Measurements from ENCODE around the gene UBASH3B. TPM values are rescaled to one million over a fixed set of nuclear protein-coding genes. Genes with fewer than 3 reads are reported as not detected.

Gene UBASH3B
- total and polyA plus RNA-seq, 8 donors, result 0.58 to 60.5 (median 3.1) TPM

DNA sequence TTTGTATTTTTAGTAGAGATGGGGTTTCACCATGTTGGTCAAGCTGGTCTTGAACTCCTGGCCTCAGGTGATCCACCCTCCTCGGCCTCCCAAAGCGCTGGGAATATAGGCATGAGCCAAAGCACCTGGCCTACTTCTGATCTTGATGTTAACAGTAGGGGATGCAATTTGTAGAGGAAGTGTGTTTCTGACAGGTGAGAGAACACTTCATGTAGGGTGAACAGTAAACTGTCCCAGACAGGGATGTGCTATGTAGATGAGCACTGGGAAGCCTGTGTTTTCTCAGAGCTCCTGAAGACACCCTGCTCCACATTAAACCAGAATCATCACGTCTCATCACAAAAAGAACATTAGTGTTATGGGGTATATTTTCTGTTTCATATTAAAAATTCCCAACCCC, 45.1 kb downstream of the UBASH3B start:
- Histone ChIP-seq H3K4me3 (no peak overlapping the region), H3K27me3 (no peaks in the 10 kb centered on the region)
- WGBS, 5 donors, result 93 to 98% (median 96%) methylated on average over 3 of the region's 3 CpGs

GRCh38 chr11:122701143-122701542, 45.6 kb downstream of the UBASH3B start:
- no peak overlapping the region for H3K27ac ChIP-seq
- no peak overlapping the region for H3K4me3 ChIP-seq
- DNase-seq, result no peak
- no peak for TF ChIP-seq EP300 (IDR thresholded peaks at IDR 0.05)
- no peak for TF ChIP-seq CTCF (IDR thresholded peaks at IDR 0.05)
- no peak for TF ChIP-seq POLR2AphosphoS5 (IDR thresholded peaks at IDR 0.05)
- no peak for TF ChIP-seq POLR2A (IDR thresholded peaks at IDR 0.05)
- 66 to 74% (median 69%) methylated on average over 4 of the region's 4 CpGs for WGBS, 5 donors
- H3K9me3 ChIP-seq, result no peaks in the 10 kb centered on the region
- H3K4me1 ChIP-seq, result no peaks in the 10 kb centered on the region
- intact Hi-C loops (cut with DNase I; ENCODE audit: low total_unique reads), result no loop called here
- no peaks in the 10 kb centered on the region for H3K36me3 ChIP-seq
- H3K27me3 ChIP-seq, result no peaks in the 10 kb centered on the region

More for the DNA sequence above, 45.1 kb downstream of the UBASH3B start:
- DNase-seq, result no peak
- TF ChIP-seq EP300 (IDR thresholded peaks at IDR 0.05) (no peak), CTCF (IDR thresholded peaks at IDR 0.05) (no peak), POLR2AphosphoS5 (IDR thresholded peaks at IDR 0.05) (no peak), POLR2A (IDR thresholded peaks at IDR 0.05) (no peak)
- Histone ChIP-seq H3K27ac (no peak overlapping the region), H3K9me3 (no peaks in the 10 kb centered on the region), H3K4me1 (no peaks in the 10 kb centered on the region), H3K36me3 (no peaks in the 10 kb centered on the region)
- intact Hi-C loops (cut with DNase I; ENCODE audit: low total_unique reads), result no loop called here

DNA sequence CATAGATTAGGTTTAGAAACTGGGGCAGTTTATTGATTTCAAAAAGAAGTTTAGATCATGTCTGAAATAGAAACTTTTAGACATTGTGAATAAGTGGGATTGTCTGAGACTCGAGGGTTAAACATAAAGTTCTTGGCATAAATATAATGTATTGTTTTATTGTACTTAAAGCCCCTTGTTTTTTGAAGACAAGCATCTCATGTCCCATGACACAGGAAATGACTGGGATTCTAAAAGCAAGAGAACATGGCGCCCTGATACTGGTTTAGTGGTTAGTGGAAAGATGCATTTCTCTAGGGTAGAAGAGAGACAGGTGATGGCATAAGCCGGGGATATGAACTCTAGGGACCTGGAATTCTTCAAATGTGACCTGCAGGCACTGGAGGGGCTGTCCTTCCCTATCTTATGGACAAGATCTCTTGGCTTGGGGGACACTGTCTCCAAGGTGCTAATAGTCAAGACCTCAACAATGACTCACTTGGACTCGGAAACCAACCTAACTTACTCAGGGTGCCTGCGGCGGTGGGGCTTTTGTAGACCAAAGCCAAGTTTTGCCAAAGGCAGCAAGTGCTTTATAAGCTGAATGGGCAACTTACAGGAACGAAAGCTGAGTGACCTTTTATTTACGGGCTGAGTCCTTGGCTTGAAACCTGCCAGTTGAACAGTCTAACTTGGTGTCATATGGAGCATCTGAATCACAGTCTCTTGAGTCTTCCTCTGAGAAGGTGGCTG, 48.2 kb downstream of the UBASH3B start:
- TF ChIP-seq CTCF (IDR thresholded peaks at IDR 0.05) (no peak), POLR2AphosphoS5 (IDR thresholded peaks at IDR 0.05) (no peak), POLR2A (IDR thresholded peaks at IDR 0.05) (no peak), EP300 (IDR thresholded peaks at IDR 0.05) (no peak)
- no peaks in the 10 kb centered on the region for H3K27me3 ChIP-seq

GRCh38 chr11:122705396-122705795, 49.9 kb downstream of the UBASH3B start:
- Histone ChIP-seq H3K36me3 (no peaks in the 10 kb centered on the region), H3K27ac (no peak overlapping the region), H3K9me3 (no peaks in the 10 kb centered on the region), H3K27me3 (no peaks in the 10 kb centered on the region), H3K4me1 (no peaks in the 10 kb centered on the region), H3K4me3 (no peak overlapping the region)
- DNase-seq, result no peak
- intact Hi-C loops (cut with DNase I; ENCODE audit: low total_unique reads), result no loop called here
- 92 to 99% (median 97%) methylated on average over 7 of the region's 7 CpGs for WGBS, 5 donors
- TF ChIP-seq POLR2A (IDR thresholded peaks at IDR 0.05) (no peak), EP300 (IDR thresholded peaks at IDR 0.05) (no peak), CTCF (IDR thresholded peaks at IDR 0.05) (no peak), POLR2AphosphoS5 (IDR thresholded peaks at IDR 0.05) (no peak)

More for the DNA sequence above, 48.2 kb downstream of the UBASH3B start:
- no peak for DNase-seq
- 80 to 91% (median 86%) methylated on average over 8 of the region's 8 CpGs for WGBS, 5 donors
- H3K9me3 ChIP-seq, result no peaks in the 10 kb centered on the region
- intact Hi-C loops (cut with DNase I; ENCODE audit: low total_unique reads), result no loop called here
- H3K36me3 ChIP-seq, result no peaks in the 10 kb centered on the region
- H3K4me3 ChIP-seq, result no peak overlapping the region
- no peak overlapping the region for H3K27ac ChIP-seq
- no peaks in the 10 kb centered on the region for H3K4me1 ChIP-seq
